ENCODE results near the gene NAV2. TPM values are rescaled to one million over a fixed set of nuclear protein-coding genes. Genes with fewer than 3 reads are reported as not detected.

The NAV2 gene
- total RNA-seq, 1 donor from 2014 or later: 10.3 TPM

DNA sequence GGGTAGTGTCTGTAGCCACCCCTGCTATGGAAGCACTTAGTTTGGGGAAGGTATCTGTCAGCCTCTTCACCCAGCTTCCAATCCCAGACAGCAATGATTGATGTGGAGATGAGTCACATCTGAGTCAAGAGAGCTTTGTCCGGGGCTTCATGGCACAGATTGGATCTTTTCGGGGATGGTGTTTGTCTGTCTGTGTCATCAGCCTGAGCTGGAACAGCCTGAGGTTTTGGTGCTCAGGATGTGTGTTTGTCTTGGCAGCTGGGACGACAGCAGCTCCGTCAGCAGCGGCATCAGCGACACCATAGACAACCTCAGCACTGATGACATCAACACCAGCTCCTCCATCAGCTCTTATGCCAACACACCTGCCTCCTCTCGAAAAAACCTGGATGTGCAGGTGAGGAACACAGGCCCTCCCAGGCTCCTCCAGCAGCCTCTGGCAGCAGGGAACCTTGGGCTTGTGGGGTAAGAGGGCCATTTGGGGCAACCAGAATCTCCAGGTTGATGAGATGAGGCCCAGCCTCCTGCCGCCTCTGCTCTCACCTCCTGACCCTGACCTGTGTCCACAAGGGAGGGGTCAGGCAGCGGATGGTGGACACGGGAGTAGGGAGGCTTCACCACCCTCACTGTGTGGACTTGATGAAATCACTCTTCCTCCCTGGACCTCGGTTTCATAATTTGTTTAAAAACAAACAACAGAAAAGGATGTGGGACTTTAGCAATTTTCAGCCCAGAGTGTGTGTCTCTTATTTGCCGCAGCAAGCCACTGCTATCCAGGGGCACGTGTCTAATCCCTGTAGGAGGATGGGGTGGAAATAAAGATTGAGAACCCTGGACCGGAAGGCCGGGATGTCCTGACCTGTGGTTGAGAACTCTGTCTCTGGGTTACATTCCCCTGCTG lies 323.3 kb downstream of the NAV2 start:
- no peak for DNase-seq
- Mint-ChIP-seq H3K4me1 (no peaks in the 10 kb centered on the region), H3K27me3 (peaks cover 16% of the 10 kb centered on the region), H3K4me3 (no peak overlapping the region), H3K9me3 (no peaks in the 10 kb centered on the region), H3K27ac (no peak overlapping the region), H3K36me3 (ENCODE audit: low read depth) (no peaks in the 10 kb centered on the region)
- ChIA-PET CTCF (no interaction called here), POLR2A (no interaction called here)
- no peak for TF ChIP-seq CTCF (IDR thresholded peaks at IDR 0.05)
- intact Hi-C loops (cut with micrococcal nuclease): no loop called here
- no peak for ATAC-seq (ENCODE audit: low read depth)

GRCh38 chr11:20036626-20037335 lies 324.1 kb downstream of the NAV2 start:
- H3K27me3 Mint-ChIP-seq: peaks cover 14% of the 10 kb centered on the region
- DNase-seq (no peak), ATAC-seq (ENCODE audit: low read depth) (no peak)
- ChIA-PET CTCF (no interaction called here), POLR2A (no interaction called here)
- no peak overlapping the region for H3K4me3 Mint-ChIP-seq
- H3K4me1 Mint-ChIP-seq: no peaks in the 10 kb centered on the region
- intact Hi-C loops (cut with micrococcal nuclease): no loop called here
- no peak overlapping the region for H3K27ac Mint-ChIP-seq
- no peaks in the 10 kb centered on the region for H3K36me3 Mint-ChIP-seq (ENCODE audit: low read depth)
- TF ChIP-seq CTCF (IDR thresholded peaks at IDR 0.05): no peak
- H3K9me3 Mint-ChIP-seq: no peaks in the 10 kb centered on the region

- Mint-ChIP-seq H3K4me3 (no peak overlapping the region), H3K4me1 (no peaks in the 10 kb centered on the region), H3K36me3 (ENCODE audit: low read depth) (no peaks in the 10 kb centered on the region), H3K27me3 (peaks cover 10% of the 10 kb centered on the region), H3K9me3 (no peaks in the 10 kb centered on the region), H3K27ac (no peak overlapping the region)
- intact Hi-C loops (cut with micrococcal nuclease): no loop called here
- ChIA-PET CTCF (no interaction called here), POLR2A (no interaction called here)
- ATAC-seq (ENCODE audit: low read depth) (no peak), DNase-seq (no peak)
- no peak for TF ChIP-seq CTCF (IDR thresholded peaks at IDR 0.05)
These were observed 324.9 kb downstream of the NAV2 start for GRCh38 chr11:20037396-20038153.

- CTCF ChIA-PET: no interaction called here
- DNase-seq (no peak), ATAC-seq (ENCODE audit: low read depth) (no peak)
- H3K4me3 Mint-ChIP-seq: no peak overlapping the region
- H3K27ac Mint-ChIP-seq: no peak overlapping the region
- no peaks in the 10 kb centered on the region for H3K36me3 Mint-ChIP-seq (ENCODE audit: low read depth)
- POLR2A ChIA-PET: no interaction called here
- H3K9me3 Mint-ChIP-seq: no peaks in the 10 kb centered on the region
- H3K27me3 Mint-ChIP-seq: peaks cover 8% of the 10 kb centered on the region
- no peak for TF ChIP-seq CTCF (IDR thresholded peaks at IDR 0.05)
- intact Hi-C loops (cut with micrococcal nuclease): no loop called here
- H3K4me1 Mint-ChIP-seq: no peaks in the 10 kb centered on the region
These were observed 325.8 kb downstream of the NAV2 start for GRCh38 chr11:20038412-20038811.

DNA sequence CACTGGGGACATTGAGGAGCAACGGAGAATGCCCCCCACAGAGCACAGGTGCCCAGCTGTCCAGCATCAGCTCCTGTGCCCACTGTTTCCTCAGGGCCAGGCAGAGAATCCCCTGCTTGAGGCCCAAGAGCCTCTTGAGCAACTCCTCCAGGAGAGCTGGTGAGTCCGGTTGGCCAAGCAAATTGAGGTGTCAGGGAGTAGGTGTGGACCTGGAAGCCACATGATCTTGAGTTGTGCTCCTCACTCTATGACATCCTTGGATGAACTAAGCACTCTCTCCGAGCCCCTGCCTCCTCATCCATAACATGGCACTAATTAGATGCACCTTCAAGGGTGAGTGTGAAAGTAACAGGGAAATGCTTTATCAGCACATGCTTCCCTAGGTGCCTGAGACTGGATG lies 326.3 kb downstream of the NAV2 start:
- no peaks in the 10 kb centered on the region for H3K36me3 Mint-ChIP-seq (ENCODE audit: low read depth)
- ChIA-PET CTCF (no interaction called here), POLR2A (no interaction called here)
- no peaks in the 10 kb centered on the region for H3K9me3 Mint-ChIP-seq
- intact Hi-C loops (cut with micrococcal nuclease): no loop called here
- no peaks in the 10 kb centered on the region for H3K4me1 Mint-ChIP-seq
- no peak for TF ChIP-seq CTCF (IDR thresholded peaks at IDR 0.05)
- H3K27me3 Mint-ChIP-seq: peaks cover 8% of the 10 kb centered on the region
- no peak overlapping the region for H3K27ac Mint-ChIP-seq
- DNase-seq (no peak), ATAC-seq (ENCODE audit: low read depth) (no peak)
- H3K4me3 Mint-ChIP-seq: no peak overlapping the region

Measured in activated B cell treated with CpG ODN at 0.5 μM for 24 hours (primary cell).